Ishikawa (cell line): ENCODE results near the gene ZNF280C.

Experiments used
- CEBPB ChIP-seq: IDR thresholded peaks from 2 replicates; pipeline ENCODE4 v1.6.1; 2012
- CREB1 ChIP-seq: IDR thresholded peaks from 2 replicates; pipeline ENCODE4 v1.6.1; 2012; ENCODE audit warnings: low read depth
- EGR1 ChIP-seq: IDR thresholded peaks from 2 replicates; pipeline ENCODE4 v1.6.1; 2012
- EP300 ChIP-seq: IDR thresholded peaks from 2 replicates; pipeline ENCODE4 v1.6.1; 2012; ENCODE audit warnings: borderline replicate concordance
- FOXM1 ChIP-seq: IDR thresholded peaks from 2 replicates; pipeline ENCODE4 v1.6.1; 2012; ENCODE audit warnings: low read depth, borderline replicate concordance
- MAX ChIP-seq: IDR thresholded peaks from 2 replicates; pipeline ENCODE4 v1.6.1; 2012
- NFIC ChIP-seq: IDR thresholded peaks from 2 replicates; pipeline ENCODE4 v1.6.1; 2012
- RAD21 ChIP-seq: IDR thresholded peaks from 2 replicates; pipeline ENCODE4 v1.6.1; 2012; ENCODE audit warnings: low read depth
- REST ChIP-seq: IDR thresholded peaks from 2 replicates; pipeline ENCODE4 v1.6.1; 2012; ENCODE audit warnings: low read depth, mild to moderate bottlenecking
- TAF1 ChIP-seq: IDR thresholded peaks from 2 replicates; pipeline ENCODE4 v1.6.1; 2012; ENCODE audit warnings: low read depth, mild to moderate bottlenecking
- TCF12 ChIP-seq: IDR thresholded peaks from 2 replicates; pipeline ENCODE4 v1.6.1; 2012; ENCODE audit warnings: low read depth
- TEAD4 ChIP-seq: IDR thresholded peaks from 2 replicates; pipeline ENCODE4 v1.6.1; 2012
- USF1 ChIP-seq: IDR thresholded peaks from 2 replicates; pipeline ENCODE4 v1.6.1; 2012
- YY1 ChIP-seq: IDR thresholded peaks from 2 replicates; pipeline ENCODE4 v1.6.1; 2012; ENCODE audit warnings: low read depth
- ZBTB7A ChIP-seq: IDR thresholded peaks from 2 replicates; pipeline ENCODE4 v1.6.1; 2012; ENCODE audit warnings: low read depth

The ZNF280C gene

GRCh38 chrX:130186651-130187050 is 82.0 kb downstream of the ZNF280C start:
- TF ChIP-seq FOXM1 (no peak), RAD21 (no peak), MAX (no peak)

GRCh38 chrX:130184857-130185256 is 83.8 kb downstream of the ZNF280C start:
- TF ChIP-seq NFIC (no peak), CREB1 (no peak), FOXM1 (no peak)

GRCh38 chrX:130184168-130184567 is 84.5 kb downstream of the ZNF280C start:
- TF ChIP-seq USF1 (no peak), RAD21 (no peak), EP300 (no peak), ZBTB7A (no peak), MAX (no peak), CREB1 (no peak), YY1 (no peak), EGR1 (no peak), TCF12 (no peak), TEAD4 (no peak), TAF1 (no peak), FOXM1 (no peak), REST (no peak), NFIC (no peak), CEBPB (no peak)

GRCh38 chrX:130179579-130180215 is 89.0 kb downstream of the ZNF280C start:
- TF ChIP-seq RAD21 (no peak), EP300 (no peak), USF1 (no peak), TCF12 (no peak), ZBTB7A (no peak), CEBPB (no peak), TAF1 (no peak), MAX (no peak), YY1 (no peak), CREB1 (no peak), FOXM1 (no peak), EGR1 (no peak), NFIC (no peak), REST (no peak), TEAD4 (no peak)

GRCh38 chrX:130179170-130179569 is 89.5 kb downstream of the ZNF280C start:
- TF ChIP-seq NFIC, result no peak
- TF ChIP-seq TCF12, result no peak
- no peak for TF ChIP-seq CEBPB
- TF ChIP-seq TAF1, result no peak
- no peak for TF ChIP-seq USF1
- TF ChIP-seq CREB1, result no peak
- no peak for TF ChIP-seq EP300
- TF ChIP-seq YY1, result no peak
- TF ChIP-seq MAX, result no peak

- TF ChIP-seq FOXM1, result no peak
Observed at GRCh38 chrX:130176942-130177341, 91.8 kb downstream of the ZNF280C start.
